ENCODE data around the gene TUBG2.
"Not testable (repeated sequence)": the region's sequence is repeated elsewhere in the genome, so short reads cannot be mapped to it uniquely, and the experiment has no call there.

Gene TUBG2

DNA sequence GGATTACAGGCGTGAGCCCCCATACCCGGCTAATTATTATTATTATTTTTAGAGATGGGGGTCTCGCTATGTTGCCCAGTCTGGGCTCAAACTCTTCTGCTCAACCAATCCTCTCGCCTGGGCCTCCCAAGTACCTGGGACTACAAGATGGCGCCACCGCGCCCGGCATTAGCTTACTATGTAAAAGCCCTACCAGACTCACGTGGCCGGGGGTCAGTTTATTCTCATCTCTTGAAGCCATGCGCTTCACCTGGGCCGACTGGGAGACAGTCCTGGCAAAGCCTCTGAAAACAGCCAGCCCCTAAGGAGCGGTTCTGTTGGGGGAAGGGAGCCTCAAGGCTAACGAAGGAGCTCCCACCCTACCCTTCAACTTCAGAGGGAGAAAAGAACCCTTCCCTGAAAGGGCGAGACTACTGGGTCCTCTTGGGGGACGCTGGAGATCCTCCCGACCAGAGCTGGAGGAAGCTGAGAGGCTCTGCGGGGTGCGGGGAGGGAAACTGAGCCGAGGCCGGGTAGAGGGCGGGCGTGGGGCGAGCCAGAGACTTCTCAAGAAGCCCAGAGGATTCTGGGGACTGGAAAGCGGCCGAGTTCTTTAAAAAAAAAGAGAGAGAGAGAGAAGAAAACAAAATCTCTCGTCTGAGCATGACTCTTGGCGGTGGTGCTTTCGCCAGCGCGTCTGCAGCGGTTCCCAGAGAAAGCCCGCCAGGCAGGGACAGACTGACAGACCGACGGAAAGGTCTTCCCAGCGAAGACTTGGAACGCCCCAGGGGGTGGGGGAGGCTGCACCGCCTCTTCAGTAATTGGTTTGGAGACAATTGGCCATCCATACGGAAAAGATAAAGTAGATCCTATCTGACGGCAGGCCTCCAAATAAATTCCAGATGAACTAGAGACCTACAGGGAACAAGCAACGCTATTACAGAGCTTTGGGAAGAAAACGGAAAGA lies 5.6 kb upstream of the TUBG2 start:
- no peak for DNase-seq (ENCODE audit: low read depth, low spot score)

DNA sequence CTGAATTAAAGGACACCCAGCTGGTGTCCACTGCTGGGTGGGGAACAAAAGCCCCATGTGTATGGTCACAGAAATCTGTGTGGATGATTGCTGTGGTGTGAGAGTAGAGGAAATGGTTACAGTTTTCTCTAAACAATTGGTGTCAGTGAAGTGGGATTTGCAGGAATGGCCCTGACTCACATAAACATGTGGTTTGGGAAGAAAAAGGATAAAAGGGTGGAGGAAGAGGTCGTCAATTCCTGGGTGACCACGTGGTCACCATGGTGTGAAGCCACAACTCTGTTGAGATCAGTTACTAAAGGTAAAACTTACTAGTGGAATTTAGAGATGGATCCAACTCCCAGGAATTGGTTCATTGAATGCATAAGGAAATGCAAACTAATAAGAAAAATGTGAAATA lies 3.6 kb upstream of the TUBG2 start:
- no peak for DNase-seq (ENCODE audit: low read depth, low spot score)

DNA sequence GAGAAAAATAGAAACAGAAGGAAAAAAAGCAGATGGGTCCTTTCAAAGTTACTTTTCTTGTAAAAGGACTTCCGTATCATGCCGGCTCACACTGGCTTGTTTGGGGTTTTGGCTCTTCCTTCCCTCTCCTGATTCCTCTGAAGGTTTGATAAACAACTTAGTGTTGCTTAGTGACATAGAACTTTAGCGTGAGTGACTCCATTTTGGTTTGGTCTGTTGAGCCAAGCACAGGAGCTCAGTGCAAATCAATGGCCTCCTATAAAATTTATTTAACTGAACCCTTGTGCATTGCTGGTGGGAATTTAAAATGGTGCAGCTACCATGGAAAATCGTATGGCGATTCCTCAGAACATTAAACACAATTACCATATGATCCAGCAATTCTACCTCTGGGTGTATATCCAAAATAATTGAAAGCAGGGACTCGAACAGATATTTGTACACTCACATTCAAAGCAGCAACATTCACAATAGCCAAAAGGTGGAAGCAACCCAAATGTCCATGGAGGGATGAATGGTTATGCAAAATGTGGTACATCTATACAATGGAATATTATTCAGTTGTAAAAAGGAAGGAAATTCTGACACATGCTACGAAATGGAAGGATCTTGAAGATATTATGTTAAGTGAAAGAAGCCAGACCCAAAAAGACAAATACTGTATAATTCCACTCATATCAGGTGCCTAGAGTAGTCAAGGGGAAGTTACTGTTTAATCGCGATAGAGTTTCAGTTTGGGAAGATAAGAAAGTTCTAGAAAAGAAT lies 1.1 kb upstream of the TUBG2 start:
- no peak for DNase-seq (ENCODE audit: low read depth, low spot score)

DNA sequence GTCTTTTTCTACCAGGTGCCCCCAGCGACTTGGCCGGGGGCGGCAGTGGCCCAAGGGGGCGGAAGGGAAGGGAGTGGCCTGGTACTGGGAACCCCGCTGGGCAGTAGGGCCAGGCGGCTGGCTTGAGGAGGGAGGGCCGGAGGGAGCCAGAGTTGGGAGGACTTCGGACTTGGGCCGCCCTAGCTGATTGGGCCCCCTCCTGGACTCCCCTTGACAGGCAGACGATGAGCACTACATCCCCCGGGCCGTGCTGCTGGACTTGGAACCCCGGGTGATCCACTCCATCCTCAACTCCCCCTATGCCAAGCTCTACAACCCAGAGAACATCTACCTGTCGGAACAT lies 819 bp downstream of the TUBG2 start:
- DNase-seq (ENCODE audit: low read depth, low spot score) = not testable (repeated sequence)

DNA sequence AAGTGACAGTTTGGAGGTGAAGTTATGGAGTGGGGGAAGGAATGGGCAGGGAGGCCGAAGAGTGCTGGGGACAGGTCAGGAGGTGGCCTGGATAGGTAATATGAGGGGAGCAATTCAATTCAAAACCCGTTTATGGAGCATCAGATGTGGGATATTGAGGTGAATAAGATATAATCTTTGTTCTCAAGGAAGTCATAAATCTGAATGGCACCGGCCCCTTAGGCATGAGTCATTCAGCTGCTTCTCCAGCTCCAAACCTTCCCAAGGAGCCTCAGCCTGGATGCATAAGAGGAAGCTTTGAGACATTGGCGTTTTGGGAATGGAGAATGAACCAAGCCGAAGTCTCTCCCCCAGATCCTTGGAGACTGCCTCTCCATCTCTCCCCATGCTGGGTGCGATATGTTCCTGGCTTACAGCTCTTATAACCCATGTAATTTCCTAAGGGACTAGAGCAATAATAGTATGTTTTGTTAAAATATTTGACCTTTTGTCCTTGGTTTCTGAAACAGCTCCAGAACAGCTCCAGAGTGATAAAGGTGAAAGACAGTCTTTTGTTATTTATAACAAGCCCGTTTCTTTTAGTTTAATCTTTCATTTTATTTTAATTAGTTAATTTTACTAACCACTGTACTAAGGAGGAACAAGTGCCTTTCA lies 1.7 kb downstream of the TUBG2 start:
- no peak for DNase-seq (ENCODE audit: low read depth, low spot score)

DNA sequence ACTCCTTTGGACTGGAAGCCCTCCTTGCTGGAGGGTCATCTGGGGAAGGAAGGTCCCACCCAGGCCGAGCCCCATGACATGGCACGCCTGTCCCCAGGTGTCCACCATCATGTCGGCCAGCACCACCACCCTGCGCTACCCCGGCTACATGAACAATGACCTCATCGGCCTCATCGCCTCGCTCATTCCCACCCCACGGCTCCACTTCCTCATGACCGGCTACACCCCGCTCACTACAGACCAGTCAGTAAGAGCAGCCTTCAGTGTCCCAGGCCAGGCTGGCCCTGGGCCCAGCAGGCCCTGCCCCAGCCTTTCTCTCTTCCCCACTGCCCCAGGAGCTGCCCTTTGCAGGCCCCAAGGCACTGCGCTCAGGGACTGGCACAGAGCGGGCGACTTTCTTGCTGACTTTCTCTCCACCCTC lies 6.5 kb downstream of the TUBG2 start:
- DNase-seq (ENCODE audit: low read depth, low spot score) = no peak

DNA sequence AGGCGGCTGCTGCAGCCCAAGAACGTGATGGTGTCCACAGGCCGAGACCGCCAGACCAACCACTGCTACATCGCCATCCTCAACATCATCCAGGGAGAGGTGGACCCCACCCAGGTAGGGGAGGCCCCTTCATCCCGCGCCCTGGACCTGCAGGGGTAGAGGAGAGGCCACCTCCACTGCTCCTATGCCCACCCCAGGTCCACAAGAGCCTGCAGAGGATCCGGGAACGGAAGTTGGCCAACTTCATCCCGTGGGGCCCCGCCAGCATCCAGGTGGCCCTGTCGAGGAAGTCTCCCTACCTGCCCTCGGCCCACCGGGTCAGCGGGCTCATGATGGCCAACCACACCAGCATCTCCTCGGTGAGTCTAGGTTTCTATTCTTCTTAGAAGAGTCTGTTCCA lies 7.0 kb downstream of the TUBG2 start:
- not testable (repeated sequence) for DNase-seq (ENCODE audit: low read depth, low spot score)

DNA sequence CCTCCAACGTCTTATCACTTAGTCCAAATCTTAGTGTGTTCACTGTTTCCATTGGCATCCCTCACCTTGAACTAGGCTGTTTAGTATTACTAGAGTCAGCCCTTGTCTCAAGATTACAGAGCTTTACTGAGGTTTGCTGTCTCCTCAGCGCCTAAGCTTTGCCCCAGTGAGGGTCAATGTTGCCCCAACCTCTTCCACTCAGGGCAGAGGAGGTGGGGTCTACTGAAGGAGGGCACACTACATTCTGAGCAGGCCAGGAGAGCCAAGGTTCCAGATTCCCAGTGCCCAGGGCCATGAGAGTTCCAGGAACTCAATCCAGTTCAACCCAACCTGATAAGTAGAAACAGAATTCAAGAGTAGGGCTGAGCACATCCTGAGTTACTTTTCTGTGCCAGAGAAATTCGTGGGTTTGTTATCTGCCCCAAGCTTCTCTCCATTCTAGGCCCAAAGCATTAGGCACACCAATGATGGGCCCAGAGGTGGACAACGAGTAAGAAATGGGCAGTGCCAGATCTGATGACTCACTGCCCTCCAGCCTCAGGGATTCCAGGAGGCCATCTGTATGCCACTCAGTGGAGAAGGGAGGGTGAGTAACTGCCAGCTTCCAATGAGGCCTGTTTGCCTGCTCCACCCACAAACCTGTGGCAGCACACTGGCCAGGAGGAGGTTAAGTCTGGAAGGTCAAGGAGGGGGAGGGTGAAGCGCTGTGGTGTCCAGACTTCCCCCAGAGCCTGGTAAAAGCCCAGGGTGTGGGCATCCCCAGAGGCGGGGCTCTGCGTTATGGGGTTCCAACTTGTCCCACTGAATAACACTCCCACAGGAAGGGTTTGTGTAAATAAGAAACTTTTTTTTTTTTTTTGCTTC lies 8.2 kb downstream of the TUBG2 start:
- DNase-seq (ENCODE audit: low read depth, low spot score) = no peak

DNA sequence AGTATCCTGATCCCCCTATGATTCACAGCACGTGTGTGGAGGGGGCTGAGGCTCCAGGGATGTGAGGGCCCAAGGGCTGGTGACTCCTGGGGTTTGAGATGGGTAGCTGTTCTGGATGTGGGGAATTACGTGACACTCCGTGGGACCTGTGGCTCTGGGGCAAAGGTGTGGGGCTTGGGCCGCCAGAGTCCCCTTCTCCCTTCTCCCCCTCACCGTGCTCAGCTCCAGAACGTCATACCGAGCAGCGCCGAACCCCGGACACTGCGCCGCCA lies 10.6 kb downstream of the TUBG2 start:
- DNase-seq (ENCODE audit: low read depth, low spot score) = no peak

DNA sequence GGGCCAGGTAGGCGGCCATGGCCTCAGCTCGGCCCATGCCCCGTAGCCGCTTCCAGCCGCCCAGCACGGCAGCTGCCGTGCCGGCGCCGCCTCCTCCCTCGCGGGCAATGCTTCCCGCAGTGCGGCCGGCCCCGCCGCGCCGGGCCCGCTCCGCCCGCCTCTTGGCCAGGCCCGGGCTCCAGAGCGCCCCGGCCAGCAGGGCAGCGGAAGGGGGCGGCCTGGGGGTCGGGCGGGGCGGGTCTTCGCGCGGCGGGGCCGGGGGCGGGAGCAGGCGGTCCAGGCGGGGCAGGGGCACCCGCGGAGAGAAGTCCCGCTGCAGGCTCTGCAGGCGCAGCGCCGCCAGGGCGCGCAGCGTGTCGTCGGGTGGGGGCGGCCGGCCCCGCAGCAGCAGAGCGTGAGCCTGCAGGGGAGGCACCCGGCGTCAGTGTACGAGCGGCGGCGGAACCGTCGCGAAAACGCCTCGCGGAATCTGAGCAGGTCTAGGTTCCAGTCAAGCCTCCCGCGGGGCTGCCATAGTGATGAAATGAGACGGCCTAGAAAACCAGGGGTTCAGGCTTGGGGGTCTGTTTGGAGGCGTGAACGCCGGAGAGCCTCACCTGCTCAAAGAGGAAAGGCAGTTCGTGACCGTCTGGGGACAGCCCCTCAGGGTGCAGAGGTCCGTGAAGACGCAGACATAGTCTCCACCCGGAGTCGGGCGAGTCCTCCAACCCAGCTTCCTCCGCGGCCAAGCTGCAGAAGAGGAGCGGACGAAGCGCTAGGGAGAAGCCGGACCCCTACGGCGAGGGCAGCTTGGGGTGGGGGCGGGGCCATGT lies 11.1 kb downstream of the TUBG2 start:
- no peak for DNase-seq (ENCODE audit: low read depth, low spot score)

DNA sequence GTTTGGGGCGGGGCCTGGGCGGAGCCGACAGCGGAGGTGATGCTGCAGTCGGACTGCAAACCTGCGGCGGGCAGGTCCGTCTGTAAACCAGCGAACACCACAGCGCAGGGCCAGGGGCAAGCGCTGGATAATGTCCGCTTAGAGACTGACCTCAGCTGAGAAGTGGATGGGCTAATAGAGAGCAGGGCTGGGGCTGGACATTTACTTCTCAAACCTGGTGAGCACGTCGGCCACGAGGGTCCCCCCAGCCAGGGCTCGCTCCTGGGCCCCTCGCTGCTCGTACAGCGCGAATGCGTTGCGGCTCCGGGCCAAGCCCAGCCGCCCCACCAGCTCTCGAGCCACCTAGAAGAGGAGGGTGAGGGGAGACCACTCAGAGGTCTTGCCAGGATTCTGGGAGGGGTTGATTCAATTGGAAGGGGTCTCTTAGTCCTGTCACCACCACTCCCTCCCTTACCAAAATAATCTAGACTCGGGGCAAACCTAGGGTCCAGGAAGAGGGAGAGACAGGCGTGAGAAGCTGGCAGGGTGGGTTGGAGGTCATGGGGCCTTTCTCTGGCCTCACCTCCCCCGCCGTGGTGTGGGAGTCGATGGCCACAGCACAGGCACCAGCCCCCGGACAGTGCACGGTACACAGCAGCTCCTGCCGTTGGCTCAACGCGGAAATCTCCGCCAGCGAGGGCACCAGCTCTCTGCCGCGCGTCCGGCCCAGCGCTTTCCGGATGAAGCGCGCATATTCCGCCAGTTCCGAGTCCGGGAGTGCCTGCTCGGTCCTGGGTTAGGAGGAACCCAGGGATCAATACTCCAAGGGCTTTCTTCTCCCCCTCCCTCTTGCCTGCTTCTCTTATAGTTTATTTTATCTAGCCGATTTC lies 11.9 kb downstream of the TUBG2 start:
- DNase-seq (ENCODE audit: low read depth, low spot score) = no peak

DNA sequence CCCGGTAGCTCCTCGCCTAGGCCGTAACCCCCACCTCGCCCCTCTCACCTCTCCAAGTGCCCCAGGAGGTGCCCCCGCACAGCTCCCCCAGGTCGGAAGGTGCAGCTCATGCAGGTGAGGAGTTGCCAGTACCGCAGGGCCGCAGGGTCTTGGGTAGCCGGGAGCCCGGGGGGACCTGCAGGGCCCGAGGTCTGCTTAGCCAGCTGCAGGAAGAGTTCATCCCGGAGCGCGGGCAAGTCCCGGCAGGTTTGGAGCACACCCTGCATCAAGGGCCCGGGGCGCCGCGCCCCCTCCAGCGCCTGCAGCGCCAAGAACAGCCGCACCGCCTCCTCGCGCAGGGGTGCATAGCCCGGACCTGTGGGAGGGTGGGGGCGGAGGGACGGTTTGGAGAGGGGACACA lies 13.0 kb downstream of the TUBG2 start:
- DNase-seq (ENCODE audit: low read depth, low spot score) = no peak

DNA sequence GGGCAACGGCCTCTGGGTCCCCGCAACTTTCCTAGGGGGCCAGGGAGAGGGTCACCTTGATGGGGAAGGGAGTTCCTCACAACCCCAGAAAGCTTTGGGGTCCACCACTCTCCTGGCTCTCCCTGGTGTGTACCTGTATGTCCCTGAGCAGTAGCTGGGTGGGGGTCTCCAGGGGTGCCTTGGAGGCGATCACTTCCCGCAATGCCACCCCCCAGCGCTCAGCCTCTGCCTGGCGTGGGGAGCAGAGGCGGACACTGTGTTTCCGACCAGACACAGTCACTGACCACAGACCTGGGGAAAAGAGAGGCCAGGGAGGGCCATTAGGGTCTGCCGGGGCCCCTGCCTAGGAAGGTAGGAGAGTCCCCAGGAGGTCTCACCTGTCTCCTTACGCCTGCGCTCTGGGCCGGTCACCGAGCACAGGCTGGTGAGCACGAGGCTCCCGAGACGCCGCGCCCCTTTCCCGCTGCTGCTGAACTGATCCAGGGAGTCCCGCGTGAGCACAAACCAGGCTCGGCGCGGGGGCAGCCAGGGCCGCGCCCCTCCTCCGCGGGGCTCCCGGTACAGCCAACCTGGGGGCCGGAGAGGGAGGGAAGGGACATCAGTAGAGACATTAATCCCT lies 14.3 kb downstream of the TUBG2 start:
- DNase-seq (ENCODE audit: low read depth, low spot score) = no peak

DNA sequence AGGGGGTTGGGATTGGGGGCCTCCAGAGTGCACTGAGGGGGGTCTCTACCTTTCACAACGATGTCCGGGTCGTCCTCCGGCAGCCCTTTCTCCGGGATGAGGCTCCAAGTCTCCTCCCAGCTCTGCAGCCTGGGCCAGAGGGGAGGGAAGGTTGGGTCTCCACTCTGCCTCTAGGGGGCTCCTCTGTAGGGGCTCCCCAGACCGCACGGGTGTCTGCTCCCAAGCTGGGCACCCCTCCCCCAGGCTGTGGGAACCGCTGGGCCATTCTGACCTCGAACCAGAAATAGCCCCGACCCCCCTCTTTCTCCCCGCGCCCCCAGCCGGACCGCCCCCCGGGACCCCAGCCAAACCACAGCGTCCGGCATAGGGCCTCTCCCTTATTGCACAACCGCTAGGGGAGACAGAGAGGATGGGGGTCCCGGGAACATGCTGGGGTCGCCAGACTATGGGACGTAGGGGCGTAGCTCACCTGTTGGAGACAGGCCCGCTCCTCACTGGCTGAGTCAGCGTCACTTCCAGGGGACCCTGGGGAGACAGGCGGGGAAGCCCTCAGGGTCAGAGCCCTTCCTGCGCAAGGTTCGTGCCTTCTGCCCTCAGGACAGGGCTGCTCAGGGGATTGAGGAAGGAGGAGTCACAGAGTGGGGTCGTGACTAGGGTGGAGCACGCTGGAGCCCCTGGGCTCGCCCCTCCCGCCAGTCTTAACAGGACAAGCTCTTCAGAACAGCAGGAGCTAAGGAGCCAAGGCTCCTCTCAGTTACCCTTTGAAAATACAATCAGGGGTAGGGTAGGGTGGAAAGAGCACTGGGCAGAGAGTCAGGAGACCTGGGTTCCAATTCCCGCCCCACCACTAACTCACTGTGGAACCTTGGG lies 15.0 kb downstream of the TUBG2 start:
- DNase-seq (ENCODE audit: low read depth, low spot score) = no peak

DNA sequence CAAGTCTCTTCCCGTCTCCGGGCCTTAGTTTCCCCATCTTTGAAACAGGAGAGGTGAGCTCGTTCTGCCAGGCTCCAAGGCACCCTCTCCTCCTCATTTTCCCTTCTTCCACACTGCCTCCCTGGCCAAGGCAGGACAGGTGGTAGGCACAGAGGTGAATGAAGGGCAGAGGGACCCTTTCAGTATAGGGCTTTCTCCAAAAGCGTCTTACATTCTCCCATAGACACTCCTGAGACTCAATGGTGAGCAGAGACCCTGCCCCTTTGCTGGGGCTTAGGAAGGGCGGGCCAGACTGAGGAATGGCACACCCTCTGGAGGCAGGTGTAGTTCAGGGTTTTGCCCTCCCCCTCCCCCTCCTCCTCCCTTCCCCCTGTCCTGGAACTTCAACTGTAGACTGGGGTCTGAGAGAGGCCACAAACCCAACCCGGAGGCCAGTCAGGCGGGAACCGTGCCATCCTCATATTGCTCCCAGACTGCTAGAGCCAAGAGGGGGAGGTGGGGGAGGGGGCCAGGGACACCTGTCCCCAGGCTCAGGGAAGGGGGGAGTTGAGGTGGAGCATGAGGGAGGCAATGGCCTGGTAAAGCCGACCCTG lies 15.8 kb downstream of the TUBG2 start:
- DNase-seq (ENCODE audit: low read depth, low spot score) = no peak

DNA sequence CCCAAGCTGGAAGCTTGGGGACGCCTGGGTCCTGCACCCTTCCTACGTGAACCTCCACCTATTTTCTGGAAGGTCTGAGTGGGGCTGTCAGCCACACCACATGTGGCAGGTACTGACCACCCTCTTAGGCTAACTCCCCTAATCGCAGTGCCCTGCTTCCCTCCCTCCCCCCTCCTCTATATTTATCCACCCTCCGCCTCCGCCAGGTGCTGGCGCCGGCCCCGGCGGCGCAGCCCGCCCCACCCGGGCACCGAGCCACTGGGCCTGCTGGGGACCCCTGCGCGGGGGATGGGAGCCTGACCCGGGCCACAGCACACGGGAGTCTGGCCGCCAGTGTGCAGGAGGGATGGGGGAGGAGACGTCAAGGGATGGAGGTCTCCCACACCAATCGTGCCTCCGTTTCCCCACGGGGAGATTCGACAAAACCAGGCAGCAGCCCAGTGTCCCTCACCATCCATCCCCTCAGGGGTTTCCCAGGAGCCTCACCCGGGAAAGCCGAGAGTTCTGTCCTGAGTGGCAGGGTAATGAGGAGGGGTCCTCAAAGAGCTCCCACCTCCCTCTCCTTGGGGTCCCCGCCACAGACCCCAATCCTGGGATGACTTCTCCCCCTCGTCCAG lies 16.4 kb downstream of the TUBG2 start:
- DNase-seq (ENCODE audit: low read depth, low spot score) = no peak

DNA sequence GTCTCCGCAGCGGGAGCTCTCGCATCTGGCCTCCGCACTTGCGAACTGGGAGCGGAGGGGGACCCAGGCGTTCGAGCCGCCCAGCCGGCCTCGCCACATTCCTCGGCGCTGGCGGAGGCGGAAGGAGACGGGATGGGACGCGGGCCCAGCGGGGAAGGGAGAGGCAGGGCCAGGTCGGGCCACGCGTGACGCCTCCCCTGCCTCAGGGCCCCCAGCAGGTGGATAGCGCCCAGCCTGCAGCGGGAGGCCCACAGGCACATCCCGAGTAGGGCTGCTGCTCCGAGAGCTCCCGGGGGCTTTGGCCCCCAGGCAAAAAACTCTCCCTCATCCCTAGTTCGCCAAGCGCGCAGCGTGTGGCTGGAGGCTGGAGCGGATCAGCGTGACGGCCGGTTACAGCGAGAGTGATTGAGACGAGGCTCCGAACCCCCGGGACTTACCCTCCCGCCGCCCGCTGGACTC lies 16.9 kb downstream of the TUBG2 start:
- no peak for DNase-seq (ENCODE audit: low read depth, low spot score)
